Stimulated activated naive CD8-positive, alpha-beta T cell treated with anti-CD3 and anti-CD28 coated beads, Interleukin-15, amount 100 ng/mL, for 72 hours (primary cell): Measurements from ENCODE around the gene ACTR5.

Source experiments
- ATAC-seq: fragments of 150-1000 bp; cut with Tn5 transposase; 2 replicates; pipeline ENCODE4 v1.10.0; 2021; ENCODE audit warnings: mild to moderate bottlenecking, moderate library complexity
- DNase-seq, 2 donors: peaks; one replicate each; pipeline ENCODE4 v3.0.0; 2021 to 2022
- H3K27ac Mint-ChIP-seq, 2 donors: one replicate each; pipeline ENCODE4 v1.8.0; 2022; ENCODE audit warnings: mild to moderate bottlenecking in 2 of 2, mixed read lengths in 2 of 2, moderate library complexity in 2 of 2
- H3K27me3 Mint-ChIP-seq: one replicate; pipeline ENCODE4 v1.8.0; 2022; ENCODE audit warnings: mixed read lengths
- H3K4me1 Mint-ChIP-seq: one replicate; pipeline ENCODE4 v1.8.0; 2022; ENCODE audit warnings: mild to moderate bottlenecking, mixed read lengths
- H3K4me3 Mint-ChIP-seq, 2 donors: one replicate each; pipeline ENCODE4 v1.8.0; 2022; ENCODE audit warnings: mild to moderate bottlenecking in 2 of 2, mixed read lengths in 2 of 2, moderate library complexity in 1 of 2
- H3K9me3 Mint-ChIP-seq, 2 donors: one replicate each; pipeline ENCODE4 v1.8.0; 2022; ENCODE audit warnings: mixed read lengths in 2 of 2

Gene ACTR5

DNA sequence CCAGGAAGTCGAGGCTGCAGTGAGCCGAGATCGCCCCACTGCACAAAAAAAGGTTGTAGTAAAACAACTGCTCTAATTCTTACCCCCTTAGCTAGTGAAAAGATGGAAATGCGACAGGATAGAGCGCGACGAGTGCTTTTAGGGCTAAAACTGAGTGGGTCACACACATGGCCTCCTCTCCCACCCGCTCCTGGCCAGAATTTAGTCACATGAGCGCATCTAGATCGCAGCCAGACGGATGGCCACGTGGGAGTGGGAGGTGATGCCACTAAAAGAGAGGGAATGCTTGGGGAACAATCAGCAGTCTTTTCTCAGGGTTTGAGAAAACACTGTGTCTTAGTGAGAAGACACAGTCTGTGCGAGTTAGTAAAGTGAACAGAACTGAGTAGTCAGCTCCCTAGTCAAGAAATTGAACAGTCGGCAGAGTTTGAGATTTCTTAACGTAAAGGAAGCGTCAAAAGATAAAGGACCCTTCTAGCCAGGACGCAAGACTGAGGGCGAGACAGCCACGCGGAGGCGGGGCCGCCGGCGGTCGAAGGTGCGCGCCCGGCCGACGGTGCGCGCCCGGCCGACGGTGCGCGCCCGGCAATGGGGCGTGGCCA lies 664 bp upstream of the ACTR5 start:
- H3K9me3 Mint-ChIP-seq = no peaks in the 10 kb centered on the region
- ATAC-seq (no peak), DNase-seq (peak in 1 of 2 donors; percentile 14)
- peak overlapping the region; percentile 96 to 97 for H3K4me3 Mint-ChIP-seq
- peaks cover 29% of the 10 kb centered on the region for H3K4me1 Mint-ChIP-seq
- H3K27me3 Mint-ChIP-seq = peaks cover 12% of the 10 kb centered on the region
- H3K27ac Mint-ChIP-seq = no peak overlapping the region

DNA sequence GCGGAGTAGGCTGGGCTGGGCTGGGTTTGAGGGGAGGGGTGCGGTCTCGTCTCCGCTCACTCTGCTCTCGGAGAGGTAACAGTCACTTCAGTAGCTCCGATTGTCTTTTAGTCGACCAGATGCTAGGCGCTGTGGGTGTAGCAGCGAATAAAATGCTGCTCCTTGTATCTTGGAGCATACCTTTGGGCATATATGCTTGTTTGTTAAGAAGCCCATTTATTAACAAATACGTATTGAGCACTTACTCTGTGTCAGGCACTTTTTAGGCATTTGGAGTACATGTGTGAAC lies 545 bp downstream of the ACTR5 start:
- peak; percentile 70 for ATAC-seq
- no peaks in the 10 kb centered on the region for H3K9me3 Mint-ChIP-seq
- peaks cover 29% of the 10 kb centered on the region for H3K4me1 Mint-ChIP-seq
- H3K27ac Mint-ChIP-seq = peak overlapping the region; percentile 86 to 90
- peak; percentile 60 to 64 for DNase-seq
- H3K27me3 Mint-ChIP-seq = peaks cover under 1% of the 10 kb centered on the region
- peak overlapping the region; percentile 96 to 97 for H3K4me3 Mint-ChIP-seq

DNA sequence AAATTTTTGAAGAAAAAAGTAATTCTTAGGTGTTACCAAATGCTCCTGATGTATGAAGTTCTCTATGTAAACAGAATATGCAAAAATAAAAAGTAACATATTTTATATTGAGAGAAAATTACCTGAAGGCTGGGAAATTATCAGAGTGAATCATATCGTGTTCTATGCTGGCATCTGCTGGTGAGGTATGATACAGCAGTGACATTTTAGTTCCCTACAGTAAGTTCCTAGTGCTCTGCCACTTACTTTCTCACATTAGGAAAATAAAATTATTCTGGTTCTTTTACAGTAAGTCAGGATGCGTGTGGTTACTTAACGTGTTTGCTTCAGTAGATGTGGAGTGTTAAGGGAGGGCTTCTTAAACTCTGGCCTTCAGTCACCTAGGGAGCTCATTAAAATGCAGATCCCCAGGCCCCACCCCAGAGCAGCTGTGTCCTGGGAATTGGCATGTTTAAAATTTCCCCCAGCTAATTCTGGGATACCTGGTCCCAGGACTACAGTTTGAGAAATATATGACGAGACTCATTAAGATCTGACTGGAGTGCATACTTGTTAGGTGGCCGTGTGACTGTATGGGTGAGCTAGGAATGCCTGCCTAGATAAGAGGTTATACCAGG lies 3.2 kb downstream of the ACTR5 start:
- ATAC-seq (no peak), DNase-seq (no peak)
- no peaks in the 10 kb centered on the region for H3K27me3 Mint-ChIP-seq
- no peaks in the 10 kb centered on the region for H3K9me3 Mint-ChIP-seq
- no peak overlapping the region for H3K4me3 Mint-ChIP-seq
- H3K4me1 Mint-ChIP-seq = peaks cover 29% of the 10 kb centered on the region
- H3K27ac Mint-ChIP-seq = no peak overlapping the region

DNA sequence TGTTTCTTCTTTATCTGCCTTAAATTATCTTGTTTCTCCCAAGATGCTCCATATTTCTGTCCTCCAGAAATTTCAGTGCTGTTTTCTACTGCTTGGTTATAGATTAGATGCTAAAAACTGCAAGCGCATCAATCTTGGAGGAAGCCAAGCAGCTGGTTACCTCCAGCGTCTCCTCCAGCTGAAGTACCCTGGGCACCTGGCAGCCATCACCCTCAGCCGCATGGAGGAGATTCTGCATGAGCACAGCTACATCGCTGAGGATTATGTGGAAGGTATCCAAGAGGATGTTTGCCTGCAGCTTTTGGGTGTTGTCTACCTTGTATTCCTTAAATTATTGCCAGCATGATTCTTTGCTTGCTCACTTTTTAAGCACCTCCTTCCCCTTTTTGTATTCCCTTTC lies 3.8 kb downstream of the ACTR5 start:
- DNase-seq = no peak
- Mint-ChIP-seq H3K9me3 (no peaks in the 10 kb centered on the region), H3K27ac (no peak overlapping the region), H3K4me1 (peaks cover 29% of the 10 kb centered on the region), H3K4me3 (no peak overlapping the region), H3K27me3 (no peaks in the 10 kb centered on the region)
- ATAC-seq = no peak

DNA sequence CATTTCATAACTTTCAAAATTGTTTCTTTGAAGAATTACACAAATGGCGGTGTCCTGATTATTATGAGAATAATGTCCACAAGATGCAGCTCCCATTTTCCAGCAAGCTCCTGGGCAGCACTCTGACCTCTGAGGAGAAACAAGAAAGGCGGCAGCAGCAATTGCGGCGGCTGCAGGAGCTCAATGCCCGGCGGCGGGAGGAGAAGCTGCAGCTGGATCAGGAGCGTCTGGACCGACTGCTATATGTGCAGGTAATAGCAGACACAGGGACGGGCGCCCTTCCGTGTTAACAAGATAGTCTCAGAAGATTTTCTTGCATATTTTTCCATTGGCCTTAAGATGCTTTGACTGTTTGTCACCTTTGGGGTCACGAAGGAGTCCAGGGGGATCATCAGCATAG lies 6.7 kb downstream of the ACTR5 start:
- peaks cover 9% of the 10 kb centered on the region for H3K4me1 Mint-ChIP-seq
- ATAC-seq (no peak), DNase-seq (no peak)
- H3K27ac Mint-ChIP-seq = no peak overlapping the region
- no peaks in the 10 kb centered on the region for H3K27me3 Mint-ChIP-seq
- no peaks in the 10 kb centered on the region for H3K9me3 Mint-ChIP-seq
- no peak overlapping the region for H3K4me3 Mint-ChIP-seq

DNA sequence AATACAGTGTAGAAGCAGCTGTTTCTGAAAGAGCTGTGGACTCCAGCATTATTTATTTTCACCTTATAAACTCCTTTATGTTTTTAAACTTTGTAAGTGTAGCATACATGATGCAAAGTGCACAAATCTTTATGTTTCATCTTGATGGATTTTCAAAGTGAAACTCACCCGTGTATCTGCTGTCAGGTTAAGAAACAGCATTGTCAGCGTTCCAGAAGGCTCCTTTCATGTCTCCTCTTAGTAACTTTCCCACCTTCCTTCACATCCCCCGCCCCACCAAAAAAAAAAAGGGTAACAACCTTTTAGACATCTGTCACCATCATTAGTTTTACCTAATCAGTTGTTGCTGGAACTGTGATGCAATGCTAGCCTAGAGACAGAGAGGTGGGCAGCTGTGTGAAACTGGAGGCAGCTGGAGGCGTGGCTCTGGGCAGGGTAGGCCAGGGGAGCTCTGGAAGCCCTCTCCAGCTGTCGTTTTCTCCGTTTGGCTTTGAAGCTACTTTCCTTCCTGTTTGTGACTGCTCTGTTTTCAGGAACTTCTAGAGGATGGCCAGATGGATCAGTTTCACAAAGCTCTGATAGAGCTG lies 7.2 kb downstream of the ACTR5 start:
- H3K27me3 Mint-ChIP-seq = no peaks in the 10 kb centered on the region
- no peak for ATAC-seq
- H3K27ac Mint-ChIP-seq = no peak overlapping the region
- H3K4me3 Mint-ChIP-seq = no peak overlapping the region
- DNase-seq = no peak
- H3K4me1 Mint-ChIP-seq = peaks cover 4% of the 10 kb centered on the region
- no peaks in the 10 kb centered on the region for H3K9me3 Mint-ChIP-seq

DNA sequence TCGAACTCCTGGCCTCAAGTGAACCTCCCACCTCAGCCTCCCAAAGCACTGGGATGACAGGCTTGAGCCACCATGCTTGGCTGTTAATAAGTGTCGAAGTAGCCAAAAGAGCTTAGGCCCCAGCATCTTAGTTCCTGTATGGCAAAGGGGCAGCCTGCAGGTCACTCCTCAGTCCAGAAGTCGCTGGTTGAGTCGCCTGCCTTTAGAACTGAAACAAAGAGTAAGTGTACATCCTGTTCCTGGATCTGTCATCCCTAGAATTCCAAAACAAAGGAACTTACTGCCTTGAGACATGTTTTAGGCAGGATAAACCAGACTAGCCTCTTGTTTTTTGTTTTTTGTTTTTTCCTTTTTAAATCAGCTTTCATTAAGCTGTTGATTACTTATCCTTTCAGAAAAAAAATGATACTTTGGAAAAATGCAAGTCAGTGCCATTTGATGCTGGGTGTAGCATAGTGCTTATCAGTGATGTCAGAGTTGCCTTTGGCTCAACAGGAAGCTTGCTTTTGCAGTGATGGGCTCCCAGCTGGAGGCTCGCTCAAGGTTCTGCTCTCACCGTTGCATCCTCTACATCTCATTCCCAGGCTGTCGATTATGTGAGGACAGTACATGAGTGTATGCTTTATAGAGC lies 9.0 kb downstream of the ACTR5 start:
- Mint-ChIP-seq H3K4me3 (no peak overlapping the region), H3K27me3 (no peaks in the 10 kb centered on the region), H3K27ac (no peak overlapping the region), H3K9me3 (no peaks in the 10 kb centered on the region), H3K4me1 (peaks cover 7% of the 10 kb centered on the region)
- ATAC-seq (no peak), DNase-seq (no peak)

DNA sequence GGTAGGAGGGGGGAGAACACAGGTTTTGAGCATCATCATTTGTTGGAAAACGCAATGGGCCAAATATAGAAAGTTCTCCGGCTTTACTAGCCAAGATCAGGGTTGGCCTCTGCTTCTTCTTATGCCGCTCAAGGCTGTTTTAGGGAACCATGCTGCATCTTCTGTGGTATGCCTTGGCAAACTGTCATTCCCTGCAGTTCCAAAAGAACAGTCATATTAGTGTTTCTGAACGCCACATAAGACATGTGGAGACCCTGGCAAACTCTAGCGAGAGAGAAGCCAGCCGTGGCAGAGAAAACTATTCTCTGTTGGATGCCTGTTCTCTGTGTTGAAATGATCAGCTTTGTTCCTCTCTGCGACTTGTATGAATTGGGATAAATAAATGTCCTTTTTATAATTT lies 10.8 kb downstream of the ACTR5 start:
- H3K27me3 Mint-ChIP-seq = no peaks in the 10 kb centered on the region
- no peak for DNase-seq
- H3K4me1 Mint-ChIP-seq = peaks cover 21% of the 10 kb centered on the region
- H3K4me3 Mint-ChIP-seq = no peak overlapping the region
- no peak overlapping the region for H3K27ac Mint-ChIP-seq
- no peak for ATAC-seq
- H3K9me3 Mint-ChIP-seq = no peaks in the 10 kb centered on the region

DNA sequence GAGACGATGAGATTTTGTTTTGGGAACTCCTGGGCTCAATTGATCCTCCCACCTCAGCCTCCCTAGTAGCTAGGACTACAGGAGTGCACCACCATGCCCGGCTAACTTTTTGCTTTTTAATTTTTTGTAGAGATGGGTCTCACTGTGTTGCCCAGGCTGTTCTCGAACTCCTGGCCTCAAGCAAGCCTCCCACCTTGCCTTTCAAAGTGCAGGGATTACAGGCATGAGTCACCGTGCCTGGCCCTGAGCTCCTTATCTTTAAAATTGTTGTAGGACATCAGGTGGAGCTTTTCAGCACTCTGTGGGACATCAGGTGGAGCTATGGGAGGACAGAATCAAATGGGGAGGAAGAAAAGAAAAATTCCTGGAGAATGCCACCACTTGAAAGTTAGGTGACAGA lies 12.7 kb downstream of the ACTR5 start:
- Mint-ChIP-seq H3K27ac (peak overlapping the region; percentile 22 to 77), H3K4me3 (no peak overlapping the region), H3K27me3 (no peaks in the 10 kb centered on the region), H3K4me1 (peaks cover 34% of the 10 kb centered on the region), H3K9me3 (no peaks in the 10 kb centered on the region)
- ATAC-seq = no peak
- DNase-seq = no peak

DNA sequence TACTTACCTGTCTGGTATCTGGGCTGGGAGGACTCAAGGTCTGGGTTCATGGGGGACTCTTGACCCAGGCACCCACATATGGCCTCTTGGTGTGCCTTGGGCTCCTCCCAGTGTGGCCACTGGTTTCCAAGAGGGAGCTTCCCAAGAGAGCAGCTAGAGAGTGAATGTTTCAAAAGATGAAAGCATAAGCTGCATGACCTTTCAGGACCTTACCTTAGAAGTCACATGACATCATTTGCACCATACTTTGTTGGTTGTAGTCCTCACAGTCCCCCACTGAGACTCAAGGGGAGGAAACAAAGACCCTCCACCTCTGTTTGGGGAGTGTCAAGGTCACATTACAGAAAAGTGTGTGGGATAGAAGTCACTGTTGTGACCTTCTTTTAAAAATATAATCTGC lies 13.9 kb downstream of the ACTR5 start:
- peaks cover 34% of the 10 kb centered on the region for H3K4me1 Mint-ChIP-seq
- H3K4me3 Mint-ChIP-seq = no peak overlapping the region
- ATAC-seq = no peak
- no peak for DNase-seq
- no peak overlapping the region for H3K27ac Mint-ChIP-seq
- no peaks in the 10 kb centered on the region for H3K9me3 Mint-ChIP-seq
- H3K27me3 Mint-ChIP-seq = no peaks in the 10 kb centered on the region

DNA sequence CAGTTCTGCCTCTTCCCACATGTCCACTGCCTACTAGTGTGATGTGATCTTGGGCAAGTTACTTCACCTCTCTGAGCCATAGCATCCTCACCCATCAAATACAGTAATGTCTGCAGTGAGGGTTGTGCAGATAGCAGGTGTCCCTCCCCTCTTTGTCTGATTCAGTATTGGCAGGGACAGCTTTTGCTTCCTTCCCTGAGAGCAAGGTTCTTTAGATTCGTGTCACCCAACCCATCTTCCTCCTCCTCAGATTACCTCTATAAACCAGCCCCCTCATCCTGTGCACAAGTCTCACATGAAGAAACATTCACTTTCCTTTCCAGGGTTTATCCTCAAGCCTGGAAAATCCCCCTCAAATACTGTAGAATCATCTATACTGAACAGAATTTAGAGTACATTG lies 15.4 kb downstream of the ACTR5 start:
- DNase-seq (no peak), ATAC-seq (no peak)
- Mint-ChIP-seq H3K27me3 (no peaks in the 10 kb centered on the region), H3K4me1 (peaks cover 34% of the 10 kb centered on the region), H3K27ac (peak overlapping the region in 1 of 2 donors; percentile 43), H3K9me3 (no peaks in the 10 kb centered on the region), H3K4me3 (no peak overlapping the region)

DNA sequence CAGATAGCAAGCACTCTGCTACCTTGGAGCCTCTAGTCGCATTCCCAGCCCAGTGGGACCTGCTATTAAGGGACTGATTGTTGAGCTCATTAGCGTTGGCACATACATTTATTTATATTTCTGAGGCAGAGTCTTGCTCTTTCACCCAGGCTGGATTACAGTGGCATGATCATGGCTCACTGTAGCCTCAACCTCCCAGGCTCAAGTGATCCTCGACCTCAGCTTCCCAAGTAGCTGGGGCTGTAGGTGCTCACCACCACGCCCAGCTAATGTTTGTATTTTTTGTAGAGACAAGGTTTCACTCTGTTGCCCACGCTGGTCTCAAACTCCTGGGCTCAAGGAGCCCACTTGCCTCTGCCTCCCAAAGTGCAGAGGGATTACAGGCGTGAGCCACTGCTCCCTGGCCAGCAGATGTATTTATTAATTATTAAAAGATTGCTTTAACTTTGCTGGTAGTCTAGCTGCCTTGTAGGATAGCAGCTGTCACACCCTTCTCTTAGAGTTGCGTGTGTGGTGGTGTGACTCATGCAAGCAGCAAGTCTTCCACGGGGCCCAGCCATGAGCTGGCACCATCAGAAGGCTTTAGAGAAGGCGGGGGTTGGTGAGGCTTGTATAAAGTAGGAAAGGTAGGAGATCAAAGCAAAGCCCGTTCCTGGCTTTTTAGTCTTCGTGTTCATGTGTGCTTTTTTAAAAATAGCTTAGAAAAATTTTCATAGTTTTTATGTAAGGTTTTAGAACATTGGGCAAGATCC lies 16.5 kb downstream of the ACTR5 start:
- peak; percentile 29 to 30 for DNase-seq
- peak overlapping the region in 1 of 2 donors; percentile 27 for H3K4me3 Mint-ChIP-seq

DNA sequence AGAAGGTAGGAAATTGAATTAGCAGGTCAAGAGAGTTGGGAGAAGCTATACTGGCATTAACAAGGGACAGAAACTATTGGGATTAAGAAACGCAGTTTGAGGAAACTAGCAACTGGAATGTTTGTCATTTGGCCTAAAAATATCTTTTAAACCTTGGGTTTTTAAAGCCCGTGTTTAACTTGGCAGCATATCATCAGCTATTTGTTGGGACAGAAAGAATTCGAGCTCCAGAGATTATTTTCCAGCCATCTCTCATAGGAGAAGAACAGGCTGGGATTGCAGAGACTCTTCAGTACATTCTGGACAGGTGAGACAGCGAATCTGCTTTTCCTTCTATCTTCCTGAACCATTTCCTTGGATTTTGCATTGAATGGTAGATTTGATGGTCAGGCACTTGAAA lies 17.8 kb downstream of the ACTR5 start:
- no peak overlapping the region for H3K4me3 Mint-ChIP-seq
- ATAC-seq (no peak), DNase-seq (no peak)
- no peaks in the 10 kb centered on the region for H3K9me3 Mint-ChIP-seq
- no peaks in the 10 kb centered on the region for H3K27me3 Mint-ChIP-seq
- peaks cover 34% of the 10 kb centered on the region for H3K4me1 Mint-ChIP-seq
- no peak overlapping the region for H3K27ac Mint-ChIP-seq

More for the DNA sequence above, 16.5 kb downstream of the ACTR5 start:
- Mint-ChIP-seq H3K9me3 (no peaks in the 10 kb centered on the region), H3K4me1 (peaks cover 34% of the 10 kb centered on the region), H3K27me3 (no peaks in the 10 kb centered on the region), H3K27ac (peak overlapping the region in 1 of 2 donors; percentile 52)
- ATAC-seq = peak; percentile 97

DNA sequence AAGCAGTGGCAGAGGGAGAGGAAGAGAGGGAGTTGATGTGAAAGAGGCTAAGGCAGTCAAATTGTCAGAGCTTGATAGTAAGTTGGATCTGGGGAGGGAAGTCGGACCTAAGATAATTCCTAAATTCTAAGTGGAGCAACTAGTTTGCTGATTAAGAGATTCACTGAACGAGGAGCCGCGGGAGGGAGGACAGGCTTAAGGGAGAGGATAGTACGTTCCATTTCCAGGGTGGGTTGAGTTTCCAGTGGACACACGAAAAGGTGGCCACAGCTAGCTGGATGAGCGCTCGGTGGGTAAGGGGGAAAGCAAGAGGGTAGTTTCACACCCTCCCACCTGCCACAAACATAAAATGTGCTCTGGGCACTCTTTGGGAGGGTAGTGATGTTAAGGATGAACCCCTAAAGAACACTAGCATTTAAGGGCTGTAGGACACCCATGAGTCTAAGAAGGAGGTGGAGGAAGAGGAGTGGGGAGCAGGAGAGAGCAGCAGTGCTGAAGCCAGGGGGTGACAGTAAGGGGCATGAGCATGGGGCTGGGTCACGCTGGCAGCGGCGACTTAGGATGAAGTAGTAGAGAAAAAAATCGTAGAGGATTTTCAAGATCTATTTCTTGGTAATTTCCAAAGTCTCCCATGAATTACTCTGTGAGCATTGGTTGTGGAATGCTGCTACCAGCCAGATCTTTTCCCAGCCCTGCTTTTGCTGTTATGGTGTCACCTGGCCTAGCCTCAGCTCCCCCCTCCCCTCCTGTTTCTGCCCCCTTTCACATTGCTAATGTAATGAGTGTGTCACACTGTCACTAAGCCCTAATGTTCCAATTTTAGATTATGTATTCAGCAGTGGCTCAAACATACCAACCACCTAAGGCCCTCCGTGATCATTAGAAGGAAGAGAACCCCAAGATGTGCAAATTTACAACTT lies 21.4 kb downstream of the ACTR5 start:
- H3K27me3 Mint-ChIP-seq = no peaks in the 10 kb centered on the region
- peaks cover 5 to 10% of the 10 kb centered on the region in 2 donors for H3K9me3 Mint-ChIP-seq
- H3K4me3 Mint-ChIP-seq = no peak overlapping the region
- peak overlapping the region in 1 of 2 donors; percentile 15 for H3K27ac Mint-ChIP-seq
- ATAC-seq = no peak
- no peak for DNase-seq
- peaks cover 7% of the 10 kb centered on the region for H3K4me1 Mint-ChIP-seq

DNA sequence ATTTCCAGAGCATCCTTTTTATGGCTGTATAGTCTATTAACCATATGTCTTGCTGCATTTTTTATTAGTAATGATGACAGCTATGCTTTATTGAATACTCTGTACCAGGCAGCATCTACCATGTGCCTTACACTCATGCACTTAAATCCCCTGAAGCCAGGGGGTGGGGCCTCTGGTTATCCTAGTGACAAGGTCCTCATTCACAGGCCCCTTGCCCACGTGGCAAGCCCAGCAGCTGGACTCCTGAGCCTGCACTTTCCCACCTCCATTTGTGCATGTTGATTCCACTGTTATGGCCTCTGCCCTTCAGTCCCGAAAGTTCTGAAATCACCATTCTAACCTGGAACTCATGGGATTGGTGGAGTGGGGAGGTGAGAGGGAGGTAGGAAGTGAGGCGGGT lies 22.3 kb downstream of the ACTR5 start:
- H3K27me3 Mint-ChIP-seq = no peaks in the 10 kb centered on the region
- peaks cover 5 to 10% of the 10 kb centered on the region in 2 donors for H3K9me3 Mint-ChIP-seq
- no peak for DNase-seq
- H3K27ac Mint-ChIP-seq = no peak overlapping the region
- no peaks in the 10 kb centered on the region for H3K4me1 Mint-ChIP-seq
- no peak for ATAC-seq
- no peak overlapping the region for H3K4me3 Mint-ChIP-seq
